Upper lobe of left lung (tissue), 6 donors: ENCODE data around the gene CCDC174. TPM values are rescaled to one million over a fixed set of nuclear protein-coding genes. Genes with fewer than 3 reads are reported as not detected.
A peak's percentile ranks its signal among the peaks of the same experiment; 100 is the strongest.

Source experiments
- ATAC-seq, 2 donors: fragments of 200-7000 bp; cut with Tn5 transposase; one replicate each; pipeline ENCODE4 v1.9.1; 2022; ENCODE audit warnings: mild to moderate bottlenecking in 2 of 2, moderate library complexity in 2 of 2; ENCODE audit not compliant: low FRiP score in 2 of 2
- DNase-seq, 2 donors: peaks; one replicate each; pipeline ENCODE4 v3.0.0-alpha.2; 2019 to 2020
- H3K27ac ChIP-seq, 4 donors: fragments of 200-600 bp; sonication (generic); one replicate each; pipeline ENCODE4 v1.5.1; 2016 to 2019
- H3K27me3 ChIP-seq, 4 donors: fragments of 200-600 bp; sonication (generic); one replicate each; pipeline ENCODE4 v1.5.1; 2017 to 2019
- H3K36me3 ChIP-seq, 4 donors: fragments of 200-600 bp; sonication (generic); one replicate each; pipeline ENCODE4 v1.5.1; 2016 to 2019
- H3K4me1 ChIP-seq, 4 donors: fragments of 200-600 bp; sonication (generic); one replicate each; pipeline ENCODE4 v1.5.1; 2018 to 2019
- H3K4me3 ChIP-seq, 4 donors: fragments of 200-600 bp; sonication (generic); one replicate each; pipeline ENCODE4 v1.5.1; 2017 to 2019; ENCODE audit warnings: mild to moderate bottlenecking in 2 of 4, moderate library complexity in 1 of 4
- H3K9me3 ChIP-seq, 4 donors: fragments of 200-600 bp; sonication (generic); one replicate each; pipeline ENCODE4 v1.5.1; 2018 to 2019
- EP300 ChIP-seq, 4 donors: sonication (generic); formaldehyde crosslinking; IDR thresholded peaks; one replicate each; pipeline ENCODE4 v1.5.1; 2017; ENCODE audit warnings: antibody characterized with exemption in 4 of 4, control low read depth in 2 of 4
- POLR2A ChIP-seq, 4 donors: fragments of 450-650 bp; IDR thresholded peaks; one replicate each; pipeline ENCODE4 v1.5.1; 2016 to 2017; ENCODE audit warnings: antibody characterized with exemption in 4 of 4, mild to moderate bottlenecking in 2 of 4
- POLR2AphosphoS5 ChIP-seq, 2 donors: sonication (generic); formaldehyde crosslinking; IDR thresholded peaks; one replicate each; pipeline ENCODE4 v1.5.1; 2017; ENCODE audit warnings: antibody characterized with exemption in 2 of 2
- WGBS, 2 donors: methylation state at CpG; one replicate each; pipeline ENCODE4 v1.1.5; 2017 to 2018; 5-methylcytosine and 5-hydroxymethylcytosine counted together
- total RNA-seq, 6 donors: library from RNA; depleted of rRNA in 4 of 6; stranded (reverse); fragments of >200 nt in 4 of 6; gene quantifications; one replicate each; pipeline versions ENCODE4 v1.1.0 to v1.2.1, GENCODE V29; 2016 to 2021
- TF ChIP-seq, protein P1 (sequence below), 6 experiments: fragments of 450-650 bp in 4 of 6; fragments of 200-600 bp in 2 of 6; sonication (generic) in 2 of 6; IDR thresholded peaks; one replicate each; pipeline ENCODE4 v1.5.1; 2016 to 2019; ENCODE audit warnings: antibody characterized with exemption in 6 of 6
- donor health status: DM: no; HTN: no; CAD: no; lungs with moderate emphysema.
- donor health status: DM: no; HTN: yes; CAD: no; lungs with severe emphysema.

CCDC174 gene
- total RNA-seq, result 10 to 100 TPM; 14.1 to 28.3 (median 21.8) TPM

DNA sequence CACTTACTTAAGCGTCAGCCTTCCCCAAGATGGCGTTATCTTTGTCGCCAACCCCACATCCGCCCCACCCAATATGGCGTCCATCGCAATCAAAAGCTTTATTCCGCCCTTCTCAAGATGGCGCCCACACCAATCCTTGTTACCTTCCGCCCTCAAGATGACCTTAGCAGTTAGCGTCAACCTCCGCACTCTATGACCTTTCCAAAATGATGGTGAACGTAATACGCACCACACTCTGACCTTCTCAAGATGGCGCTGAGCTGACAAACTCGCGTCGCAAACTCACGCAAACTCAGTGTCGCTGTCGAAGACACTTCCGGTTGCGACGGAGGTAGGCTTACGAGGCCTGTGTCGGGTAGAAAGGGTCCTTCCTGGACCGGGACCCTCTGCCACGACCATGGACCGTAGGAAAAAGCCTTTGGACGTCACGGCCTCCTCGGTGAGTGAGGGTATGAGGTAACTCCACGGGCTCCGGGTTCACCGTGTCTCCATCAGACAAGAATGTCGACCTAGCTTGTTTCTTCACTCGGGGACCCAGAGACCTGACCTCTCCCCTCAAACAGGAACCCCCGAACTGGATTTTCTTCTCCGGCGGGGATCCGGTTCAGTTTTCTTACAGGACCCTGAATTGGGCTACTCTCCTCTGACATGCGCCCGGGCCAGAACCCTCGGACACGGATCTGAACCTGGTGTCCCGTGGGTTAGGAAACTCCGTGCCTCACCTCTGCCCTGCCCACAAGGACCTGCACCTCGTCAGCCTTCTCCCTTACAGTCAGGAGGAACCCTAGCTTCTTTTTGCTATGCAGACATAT, at the start of gene CCDC174:
TSS of gene CCDC174 (plus strand) at position 323 of the 812 bp plus-strand sequence. CDS start at position 398, 75 bp downstream.
- peak in 1 of 2 donors; percentile 95 for DNase-seq
- Histone ChIP-seq H3K4me1 (peaks cover 16 to 41% (median 23%) of the 10 kb centered on the region in 4 donors), H3K27ac (peak within 1 kb of the TSS; percentile 89 to 93 (median 93)), H3K27me3 (no peaks in the 10 kb centered on the region), H3K9me3 (no peaks in the 10 kb centered on the region), H3K4me3 (peak within 1 kb of the TSS; percentile 70 to 78 (median 74)), H3K36me3 (peaks cover 16 to 22% (median 19%) of the 10 kb centered on the region in 4 donors)
- TF ChIP-seq POLR2AphosphoS5 (IDR thresholded peaks at IDR 0.05) (peak in 1 of 2 donors; percentile 100), POLR2A (IDR thresholded peaks at IDR 0.05) (peak in 3 of 4 donors; percentile 71 to 91 (median 81)), EP300 (IDR thresholded peaks at IDR 0.05) (peak in 1 of 4 donors; percentile 98)
- TF ChIP-seq, protein P1, sequence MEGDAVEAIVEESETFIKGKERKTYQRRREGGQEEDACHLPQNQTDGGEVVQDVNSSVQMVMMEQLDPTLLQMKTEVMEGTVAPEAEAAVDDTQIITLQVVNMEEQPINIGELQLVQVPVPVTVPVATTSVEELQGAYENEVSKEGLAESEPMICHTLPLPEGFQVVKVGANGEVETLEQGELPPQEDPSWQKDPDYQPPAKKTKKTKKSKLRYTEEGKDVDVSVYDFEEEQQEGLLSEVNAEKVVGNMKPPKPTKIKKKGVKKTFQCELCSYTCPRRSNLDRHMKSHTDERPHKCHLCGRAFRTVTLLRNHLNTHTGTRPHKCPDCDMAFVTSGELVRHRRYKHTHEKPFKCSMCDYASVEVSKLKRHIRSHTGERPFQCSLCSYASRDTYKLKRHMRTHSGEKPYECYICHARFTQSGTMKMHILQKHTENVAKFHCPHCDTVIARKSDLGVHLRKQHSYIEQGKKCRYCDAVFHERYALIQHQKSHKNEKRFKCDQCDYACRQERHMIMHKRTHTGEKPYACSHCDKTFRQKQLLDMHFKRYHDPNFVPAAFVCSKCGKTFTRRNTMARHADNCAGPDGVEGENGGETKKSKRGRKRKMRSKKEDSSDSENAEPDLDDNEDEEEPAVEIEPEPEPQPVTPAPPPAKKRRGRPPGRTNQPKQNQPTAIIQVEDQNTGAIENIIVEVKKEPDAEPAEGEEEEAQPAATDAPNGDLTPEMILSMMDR (IDR thresholded peaks at IDR 0.05), result peak in 3 of 6 experiments; percentile 11 to 19 (median 14)
- WGBS, 2 donors, result 0 to 1% methylated on average over 27 to 47 of the region's 47 CpGs
- peak; percentile 99 to 100 for ATAC-seq

DNA sequence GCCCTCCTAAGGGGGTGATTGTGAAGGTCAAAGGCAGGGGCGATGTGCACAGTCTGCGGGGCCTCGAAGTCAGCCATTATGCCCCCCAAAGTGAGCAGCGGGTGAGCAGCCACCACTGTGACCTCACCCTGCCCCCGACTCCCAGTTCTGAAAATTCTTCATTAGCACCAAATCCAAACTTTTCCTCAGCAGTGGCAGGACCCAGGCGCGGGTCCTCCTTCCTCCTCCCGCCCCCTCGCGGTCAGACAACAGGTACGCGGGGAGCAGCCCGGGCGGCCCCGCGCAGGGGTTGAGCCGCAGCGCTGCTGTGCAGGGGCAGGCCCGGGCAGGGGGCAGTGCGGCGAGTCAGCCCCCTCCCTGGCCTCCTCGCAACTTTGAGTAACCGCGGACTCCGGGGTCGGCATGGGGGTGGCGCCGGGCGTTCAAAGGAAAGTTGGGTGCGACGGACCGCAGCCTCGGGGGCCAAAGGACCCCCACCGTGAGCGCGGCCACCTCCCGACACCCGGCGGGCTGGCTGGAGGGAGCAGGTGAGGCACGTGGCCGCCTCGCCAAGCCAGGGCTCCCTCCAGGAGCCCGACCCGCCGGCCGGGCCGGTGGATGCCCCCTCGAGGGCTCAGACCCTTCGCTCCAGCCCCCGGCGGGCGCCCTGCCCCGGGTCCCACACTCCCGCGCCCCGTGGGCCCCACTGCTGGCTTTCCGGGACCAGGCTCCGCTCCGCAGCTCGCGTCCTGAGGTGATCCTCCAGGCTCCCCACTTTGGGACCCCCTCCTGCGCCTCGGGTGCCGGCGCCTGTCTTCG, 49.4 kb upstream of the CCDC174 start:
- peak in 1 of 2 donors; percentile 83 for DNase-seq
- peak overlapping the region in 3 of 4 donors; percentile 19 to 30 (median 29) for H3K4me3 ChIP-seq
- H3K27ac ChIP-seq, result no peak overlapping the region
- no peaks in the 10 kb centered on the region for H3K36me3 ChIP-seq
- peaks cover 5 to 14% (median 7%) of the 10 kb centered on the region in 4 donors for H3K4me1 ChIP-seq
- H3K27me3 ChIP-seq, result peaks cover 0 to 24% (median 10%) of the 10 kb centered on the region in 4 donors
- H3K9me3 ChIP-seq, result no peaks in the 10 kb centered on the region
- WGBS, 2 donors, result 3 to 7% methylated on average over 13 to 39 of the region's 66 CpGs
- no peak for ATAC-seq
- TF ChIP-seq EP300 (IDR thresholded peaks at IDR 0.05) (no peak), POLR2A (IDR thresholded peaks at IDR 0.05) (no peak), POLR2AphosphoS5 (IDR thresholded peaks at IDR 0.05) (no peak)
- TF ChIP-seq, protein P1 (IDR thresholded peaks at IDR 0.05), result no peak

DNA sequence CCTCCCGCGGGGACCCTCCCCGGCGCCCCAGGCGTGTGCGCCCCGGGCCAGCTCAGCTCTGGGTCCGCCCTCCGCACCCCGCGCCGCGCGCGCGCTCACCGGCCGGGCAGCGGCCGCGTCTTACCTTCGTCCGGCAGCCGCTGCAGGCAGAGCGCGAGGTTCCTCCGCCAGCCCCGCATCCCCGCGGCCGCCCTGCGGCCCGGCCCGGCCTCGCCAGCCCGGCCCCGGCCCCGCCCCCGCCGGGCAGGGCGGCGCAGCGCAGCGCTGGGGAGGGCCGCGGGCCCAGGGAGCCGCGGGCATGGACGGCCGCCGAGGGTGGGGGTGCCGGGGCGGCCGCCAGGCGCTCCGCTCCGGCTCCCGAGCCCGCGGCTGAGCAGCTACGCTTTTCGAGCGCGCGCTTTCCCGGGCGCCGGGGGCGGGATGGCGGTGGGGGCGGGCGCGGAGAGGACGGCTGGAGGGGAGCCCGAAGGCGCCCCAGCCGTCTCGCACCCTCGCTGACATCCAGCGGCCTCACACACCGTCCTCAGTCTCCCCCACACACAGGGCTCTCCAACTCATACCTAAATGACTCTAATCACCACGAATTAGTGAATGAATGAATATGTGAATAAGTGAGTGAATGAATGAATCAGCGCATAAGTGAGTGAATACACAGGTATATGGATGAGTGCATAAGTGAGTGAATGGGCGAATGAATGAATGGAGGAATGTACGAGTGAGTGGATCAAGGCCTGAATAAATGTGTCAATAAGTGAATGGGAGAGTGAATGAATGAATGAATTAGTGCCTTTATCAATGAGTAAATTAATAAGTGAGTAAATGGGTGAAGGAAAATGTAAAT, 48.5 kb upstream of the CCDC174 start:
- WGBS, 2 donors, result 8 to 41% methylated on average over 6 to 56 of the region's 85 CpGs
- DNase-seq, result no peak
- peaks cover 0 to 24% (median 10%) of the 10 kb centered on the region in 4 donors for H3K27me3 ChIP-seq
- no peak overlapping the region for H3K27ac ChIP-seq
- TF ChIP-seq, protein P1 (IDR thresholded peaks at IDR 0.05), result no peak
- TF ChIP-seq POLR2A (IDR thresholded peaks at IDR 0.05) (no peak), POLR2AphosphoS5 (IDR thresholded peaks at IDR 0.05) (no peak), EP300 (IDR thresholded peaks at IDR 0.05) (no peak)
- peak overlapping the region in 3 of 4 donors; percentile 19 to 30 (median 29) for H3K4me3 ChIP-seq
- peaks cover 5 to 14% (median 7%) of the 10 kb centered on the region in 4 donors for H3K4me1 ChIP-seq
- ATAC-seq, result no peak
- H3K9me3 ChIP-seq, result no peaks in the 10 kb centered on the region
- no peaks in the 10 kb centered on the region for H3K36me3 ChIP-seq

DNA sequence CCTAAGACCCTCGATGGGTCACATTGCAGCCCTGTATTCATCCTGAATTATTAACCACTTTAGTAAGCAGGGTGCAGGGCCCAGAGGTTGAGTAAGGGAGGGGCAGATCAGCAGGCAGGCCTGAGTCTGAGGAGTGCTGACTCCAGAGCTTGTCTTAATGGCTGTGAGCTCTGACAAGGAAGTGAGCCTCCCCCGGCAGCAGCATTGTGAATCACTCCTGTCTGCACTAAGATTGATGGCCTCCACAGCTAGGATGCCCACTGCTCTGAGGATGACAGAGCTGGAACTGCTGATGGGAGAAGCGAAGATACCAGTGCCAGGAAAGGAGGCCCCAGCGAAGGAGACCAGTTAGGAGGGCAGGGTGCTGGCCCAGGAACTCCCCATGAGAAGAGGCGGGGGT, 46.5 kb upstream of the CCDC174 start:
- WGBS, 2 donors, result 70 to 72% methylated on average over 5 of the region's 5 CpGs
- peaks cover 0 to 24% (median 10%) of the 10 kb centered on the region in 4 donors for H3K27me3 ChIP-seq
- no peaks in the 10 kb centered on the region for H3K36me3 ChIP-seq
- DNase-seq (no peak), ATAC-seq (no peak)
- H3K4me1 ChIP-seq, result peaks cover 5 to 14% (median 7%) of the 10 kb centered on the region in 4 donors
- no peaks in the 10 kb centered on the region for H3K9me3 ChIP-seq
- TF ChIP-seq, protein P1 (IDR thresholded peaks at IDR 0.05), result no peak
- no peak for TF ChIP-seq EP300 (IDR thresholded peaks at IDR 0.05)
- no peak for TF ChIP-seq POLR2AphosphoS5 (IDR thresholded peaks at IDR 0.05)
- TF ChIP-seq POLR2A (IDR thresholded peaks at IDR 0.05), result no peak
- no peak overlapping the region for H3K4me3 ChIP-seq
- no peak overlapping the region for H3K27ac ChIP-seq
